Sigmoid colon (tissue), 7 donors: ENCODE data around the gene ORM1. TPM values are rescaled to one million over a fixed set of nuclear protein-coding genes. Genes with fewer than 3 reads are reported as not detected.
"Not testable (repeated sequence)": the region's sequence is repeated elsewhere in the genome, so short reads cannot be mapped to it uniquely, and the experiment has no call there.

Experiments
- DNase-seq: peaks from one replicate; pipeline ENCODE4 v3.0.0-alpha.2; 2019
- H3K27ac ChIP-seq, 4 donors: fragments of 200-600 bp; sonication (generic); one replicate each; pipeline ENCODE4 v1.5.1; 2016 to 2019; ENCODE audit warnings: mild to moderate bottlenecking in 1 of 4
- H3K27me3 ChIP-seq, 3 donors: fragments of 200-600 bp; sonication (generic); one replicate each; pipeline ENCODE4 v1.5.1; 2019; ENCODE audit warnings: mild to moderate bottlenecking in 1 of 3
- H3K36me3 ChIP-seq, 4 donors: fragments of 200-600 bp; sonication (generic); one replicate each; pipeline ENCODE4 v1.5.1; 2016 to 2019
- H3K4me1 ChIP-seq, 4 donors: fragments of 200-600 bp; sonication (generic); one replicate each; pipeline ENCODE4 v1.5.1; 2017 to 2019
- H3K4me3 ChIP-seq, 4 donors: fragments of 200-600 bp; sonication (generic); one replicate each; pipeline ENCODE4 v1.5.1; 2017 to 2019; ENCODE audit warnings: mild to moderate bottlenecking in 2 of 4, moderate library complexity in 1 of 4
- H3K9me3 ChIP-seq, 4 donors: fragments of 200-600 bp in 3 of 4; sonication (generic) in 3 of 4; one replicate each; pipeline versions ENCODE4 v1.5.1 to v1.6.1; 2013 to 2019
- EP300 ChIP-seq, 4 donors: sonication (generic); formaldehyde crosslinking; IDR thresholded peaks; one replicate each; pipeline ENCODE4 v1.6.1; 2017; ENCODE audit warnings: antibody characterized with exemption in 4 of 4
- POLR2A ChIP-seq, 2 donors: fragments of 450-650 bp; IDR thresholded peaks; one replicate each; pipeline ENCODE4 v1.6.1; 2016; ENCODE audit warnings: antibody characterized with exemption in 2 of 2, mild to moderate bottlenecking in 2 of 2, moderate library complexity in 2 of 2
- POLR2AphosphoS5 ChIP-seq, 4 donors: sonication (generic); formaldehyde crosslinking; IDR thresholded peaks; one replicate each; pipeline ENCODE4 v1.6.1; 2017; ENCODE audit warnings: antibody characterized with exemption in 4 of 4
- WGBS, 2 donors: extraction: QIAGEN DNeasy Blood & Tissue Kit; methylation state at CpG; one replicate each; pipeline ENCODE4 v1.1.7; 2013; 5-methylcytosine and 5-hydroxymethylcytosine counted together
- intact Hi-C: fragments of 100-400 bp; cut with DNase I; formaldehyde crosslinking; loops from one replicate; pipeline ENCODE4 v1.15.1; 2023
- polyA plus RNA-seq, 3 donors: library from polyadenylated mRNA; stranded (reverse); fragments of 200-250 nt; gene quantifications; one replicate each; pipeline ENCODE4 v1.2.3, GENCODE V29; 2013
- total RNA-seq, 4 donors: library from RNA; depleted of rRNA; stranded (reverse); fragments of >200 nt; gene quantifications; one replicate each; pipeline ENCODE4 v1.1.0, GENCODE V29; 2016
- TF ChIP-seq, protein P1 (sequence below), 4 experiments: fragments of 450-650 bp in 3 of 4; fragments of 200-600 bp in 1 of 4; IDR thresholded peaks; one replicate each; pipeline ENCODE4 v1.5.1; 2016 to 2019; ENCODE audit warnings: antibody characterized with exemption in 4 of 4, mild to moderate bottlenecking in 3 of 4, moderate library complexity in 2 of 4
- donor health status: healthy with polysubstance abuse.
- donor health status: Bipolar disorder and iron deficiency.
- donor health status: healthy.

The ORM1 gene
- total and polyA plus RNA-seq, 7 donors, result 1.1 to 1.8 TPM; not detected in 5

DNA sequence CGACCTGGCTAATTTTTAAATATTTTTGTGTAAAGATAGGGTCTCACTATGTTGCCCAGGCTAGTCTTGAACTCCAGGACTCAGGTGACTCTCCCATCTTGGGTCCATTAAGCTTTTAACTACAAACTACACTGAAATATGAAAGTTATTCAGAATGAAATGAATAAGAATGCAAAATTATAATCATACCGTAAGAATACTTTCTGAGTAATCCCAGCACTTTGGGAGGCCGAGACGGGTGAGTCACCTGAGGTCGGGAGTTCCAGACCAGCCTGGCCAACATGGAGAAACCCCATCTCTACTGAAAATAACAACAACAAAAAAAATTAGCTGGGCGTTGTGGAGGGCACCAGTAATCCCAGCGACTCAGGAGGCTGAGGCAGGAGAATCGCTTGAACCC, 1.1 kb upstream of the ORM1 start:
- TF ChIP-seq, protein P1, sequence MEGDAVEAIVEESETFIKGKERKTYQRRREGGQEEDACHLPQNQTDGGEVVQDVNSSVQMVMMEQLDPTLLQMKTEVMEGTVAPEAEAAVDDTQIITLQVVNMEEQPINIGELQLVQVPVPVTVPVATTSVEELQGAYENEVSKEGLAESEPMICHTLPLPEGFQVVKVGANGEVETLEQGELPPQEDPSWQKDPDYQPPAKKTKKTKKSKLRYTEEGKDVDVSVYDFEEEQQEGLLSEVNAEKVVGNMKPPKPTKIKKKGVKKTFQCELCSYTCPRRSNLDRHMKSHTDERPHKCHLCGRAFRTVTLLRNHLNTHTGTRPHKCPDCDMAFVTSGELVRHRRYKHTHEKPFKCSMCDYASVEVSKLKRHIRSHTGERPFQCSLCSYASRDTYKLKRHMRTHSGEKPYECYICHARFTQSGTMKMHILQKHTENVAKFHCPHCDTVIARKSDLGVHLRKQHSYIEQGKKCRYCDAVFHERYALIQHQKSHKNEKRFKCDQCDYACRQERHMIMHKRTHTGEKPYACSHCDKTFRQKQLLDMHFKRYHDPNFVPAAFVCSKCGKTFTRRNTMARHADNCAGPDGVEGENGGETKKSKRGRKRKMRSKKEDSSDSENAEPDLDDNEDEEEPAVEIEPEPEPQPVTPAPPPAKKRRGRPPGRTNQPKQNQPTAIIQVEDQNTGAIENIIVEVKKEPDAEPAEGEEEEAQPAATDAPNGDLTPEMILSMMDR (IDR thresholded peaks at IDR 0.05), result no peak
- no peak for TF ChIP-seq POLR2AphosphoS5 (IDR thresholded peaks at IDR 0.05)
- Histone ChIP-seq H3K4me3 (no peak overlapping the region), H3K36me3 (no peaks in the 10 kb centered on the region), H3K27ac (no peak overlapping the region), H3K4me1 (no peaks in the 10 kb centered on the region), H3K9me3 (no peaks in the 10 kb centered on the region), H3K27me3 (no peaks in the 10 kb centered on the region)
- intact Hi-C loops, result no loop called here
- DNase-seq, result no peak
- WGBS, 2 donors, result 79 to 90% methylated on average over 8 of the region's 8 CpGs

DNA sequence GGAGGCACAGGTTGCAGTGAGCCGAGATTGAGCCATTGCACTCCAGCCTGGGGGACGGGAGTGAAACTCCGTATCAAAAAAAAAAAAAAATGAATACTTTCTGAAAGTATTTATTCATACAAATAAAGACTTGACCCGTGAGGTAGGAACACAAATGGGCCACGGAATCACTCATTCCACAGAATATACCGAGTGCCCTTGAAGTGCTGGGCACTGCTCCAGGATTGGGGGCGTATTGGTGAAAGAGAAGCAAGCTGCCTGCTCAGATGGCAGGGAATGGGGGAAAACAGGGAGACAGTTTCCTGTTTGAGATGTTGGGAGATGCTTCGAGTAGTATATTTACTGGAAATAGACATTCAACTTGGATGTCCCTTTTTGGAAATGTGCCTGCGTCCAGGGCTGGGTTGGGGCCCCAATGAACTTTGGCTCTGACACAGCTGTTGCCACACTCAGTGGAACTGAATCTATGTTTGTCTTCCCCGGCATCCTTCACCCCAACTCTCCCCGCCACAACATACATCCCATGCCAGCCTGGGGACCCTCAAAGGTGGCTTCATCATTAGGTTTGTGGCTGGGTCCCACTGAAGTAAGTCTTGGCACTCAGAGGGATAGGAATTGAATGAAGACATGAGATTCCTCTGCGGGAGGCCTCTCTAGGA, 609 bp upstream of the ORM1 start:
- H3K4me3 ChIP-seq, H3K4me1 ChIP-seq, H3K27ac ChIP-seq, H3K9me3 ChIP-seq, intact Hi-C loops, H3K36me3 ChIP-seq, H3K27me3 ChIP-seq, DNase-seq: not testable (repeated sequence)
- WGBS, 2 donors, result 78 to 80% methylated on average over 12 of the region's 12 CpGs

DNA sequence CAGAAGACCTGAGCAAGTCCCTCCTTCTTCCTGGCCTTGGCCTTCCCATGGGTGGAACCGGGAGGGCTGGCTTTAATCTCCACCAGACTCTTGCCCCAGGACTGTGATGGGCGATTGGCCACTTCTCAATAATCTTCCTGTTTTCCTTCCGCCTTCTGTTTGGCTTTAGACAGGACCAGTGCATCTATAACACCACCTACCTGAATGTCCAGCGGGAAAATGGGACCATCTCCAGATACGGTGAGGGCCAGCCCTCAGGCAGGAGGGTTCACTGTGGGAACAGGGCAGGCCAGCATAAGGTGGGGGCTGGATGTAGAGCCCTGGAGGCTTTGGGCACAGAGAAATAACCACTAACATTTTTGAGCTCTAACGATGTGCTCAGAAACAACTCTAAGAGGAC, 951 bp downstream of the ORM1 start:
- H3K27me3 ChIP-seq, intact Hi-C loops, DNase-seq, H3K4me3 ChIP-seq, H3K27ac ChIP-seq, H3K4me1 ChIP-seq, H3K9me3 ChIP-seq, H3K36me3 ChIP-seq: not testable (repeated sequence)
- 80 to 83% methylated on average over 6 of the region's 6 CpGs for WGBS, 2 donors

DNA sequence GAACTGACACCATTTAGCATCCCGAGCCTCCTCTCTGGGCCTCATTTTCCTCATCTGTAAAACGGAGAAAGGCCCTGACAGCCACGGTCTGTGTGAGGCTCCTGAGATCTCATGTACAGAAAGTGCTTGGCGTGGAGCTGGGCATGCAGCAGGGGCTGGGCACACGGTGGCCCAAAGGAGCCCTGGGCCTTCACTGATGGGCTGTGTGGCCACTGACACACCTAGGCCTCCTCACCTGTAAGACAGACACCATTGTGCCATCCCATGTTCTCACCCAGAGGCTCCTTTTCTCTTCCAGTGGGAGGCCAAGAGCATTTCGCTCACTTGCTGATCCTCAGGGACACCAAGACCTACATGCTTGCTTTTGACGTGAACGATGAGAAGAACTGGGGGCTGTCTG, 1.6 kb downstream of the ORM1 start:
- TF ChIP-seq POLR2AphosphoS5 (IDR thresholded peaks at IDR 0.05) (no peak), EP300 (IDR thresholded peaks at IDR 0.05) (no peak), POLR2A (IDR thresholded peaks at IDR 0.05) (no peak)
- TF ChIP-seq, protein P1 (IDR thresholded peaks at IDR 0.05), result no peak
- no peak overlapping the region for H3K4me3 ChIP-seq

DNA sequence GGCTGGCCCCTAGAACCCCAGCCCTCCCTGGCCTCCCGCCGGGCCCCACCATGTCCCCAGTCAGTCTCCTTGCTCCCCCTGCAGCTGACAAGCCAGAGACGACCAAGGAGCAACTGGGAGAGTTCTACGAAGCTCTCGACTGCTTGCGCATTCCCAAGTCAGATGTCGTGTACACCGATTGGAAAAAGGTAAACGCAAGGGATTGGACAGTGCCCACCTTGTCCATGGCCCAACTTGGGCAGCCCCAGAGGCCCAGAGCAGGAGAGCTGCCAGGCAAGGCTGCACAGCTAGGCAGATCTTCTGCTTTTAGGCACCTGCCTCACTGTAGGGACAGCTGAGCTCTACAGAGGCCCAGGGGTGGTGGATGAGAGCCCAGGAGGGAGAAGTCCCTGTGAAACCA, 2.1 kb downstream of the ORM1 start:
- WGBS, 2 donors, result 89% methylated on average over 7 of the region's 9 CpGs
- DNase-seq, H3K27me3 ChIP-seq, H3K27ac ChIP-seq, H3K36me3 ChIP-seq, H3K9me3 ChIP-seq, intact Hi-C loops, H3K4me1 ChIP-seq, H3K4me3 ChIP-seq: not testable (repeated sequence)

More for the DNA sequence above, 1.6 kb downstream of the ORM1 start:
- intact Hi-C loops, result no loop called here
- Histone ChIP-seq H3K4me1 (no peaks in the 10 kb centered on the region), H3K27ac (no peak overlapping the region), H3K9me3 (no peaks in the 10 kb centered on the region), H3K36me3 (no peaks in the 10 kb centered on the region), H3K27me3 (no peaks in the 10 kb centered on the region)
- 91% methylated on average over 8 of the region's 8 CpGs for WGBS, 2 donors
- DNase-seq, result no peak

DNA sequence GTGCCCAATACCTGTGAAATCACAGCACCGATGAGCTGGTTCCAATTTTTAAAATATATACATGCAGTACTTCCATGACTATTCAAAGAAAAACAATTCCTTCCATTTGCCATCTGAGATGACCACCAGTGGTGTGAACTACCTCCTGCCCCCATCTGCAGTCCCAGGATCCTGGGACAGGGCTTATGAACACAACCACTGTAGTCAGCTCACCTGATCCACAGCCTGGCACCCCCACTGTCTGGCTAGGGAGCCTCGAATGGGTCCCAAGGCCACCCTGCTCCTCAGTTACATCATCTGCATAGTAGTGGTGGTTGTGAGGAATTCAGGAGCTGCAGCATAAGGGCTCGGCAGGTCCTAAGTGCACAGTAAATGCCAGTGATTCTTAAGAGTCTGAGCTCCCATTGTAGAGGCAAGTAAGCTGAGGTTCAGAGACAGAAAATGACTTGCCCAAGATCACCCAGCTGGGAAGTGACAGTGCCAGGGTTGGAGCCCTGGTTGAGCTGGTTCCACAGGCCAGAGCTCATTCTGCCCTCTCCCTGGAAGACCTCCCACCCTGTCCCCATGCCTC, 2.9 kb downstream of the ORM1 start:
- DNase-seq, H3K4me3 ChIP-seq, H3K9me3 ChIP-seq, H3K27ac ChIP-seq, intact Hi-C loops, H3K36me3 ChIP-seq, H3K4me1 ChIP-seq, H3K27me3 ChIP-seq: not testable (repeated sequence)
- 83 to 91% methylated on average over 3 of the region's 3 CpGs for WGBS, 2 donors

DNA sequence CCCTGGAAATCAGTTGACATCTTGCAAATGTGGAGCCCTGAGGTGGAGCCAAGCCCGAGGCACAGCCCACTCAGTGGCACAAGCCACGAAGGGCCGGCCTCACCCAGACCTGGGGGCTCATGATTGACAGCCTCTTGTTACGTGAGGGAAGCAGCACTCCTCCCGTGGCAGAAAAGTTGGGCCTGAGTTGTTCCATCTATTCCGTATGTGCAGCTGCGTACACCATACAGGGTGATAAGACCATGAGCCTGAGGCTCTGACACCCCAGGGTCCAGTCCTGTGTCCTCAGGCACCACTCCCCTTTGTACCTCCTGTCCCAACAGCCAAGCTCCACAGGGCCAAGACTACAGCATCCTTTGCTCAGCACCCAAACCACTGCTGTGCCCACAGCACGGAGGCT, 4.9 kb downstream of the ORM1 start:
- no peaks in the 10 kb centered on the region for H3K9me3 ChIP-seq
- no peak overlapping the region for H3K27ac ChIP-seq
- TF ChIP-seq EP300 (IDR thresholded peaks at IDR 0.05) (no peak), POLR2AphosphoS5 (IDR thresholded peaks at IDR 0.05) (no peak), POLR2A (IDR thresholded peaks at IDR 0.05) (no peak)
- TF ChIP-seq, protein P1 (IDR thresholded peaks at IDR 0.05), result no peak
- H3K36me3 ChIP-seq, result no peaks in the 10 kb centered on the region
- no peak overlapping the region for H3K4me3 ChIP-seq
- intact Hi-C loops, result no loop called here
- no peaks in the 10 kb centered on the region for H3K4me1 ChIP-seq
- H3K27me3 ChIP-seq, result no peaks in the 10 kb centered on the region
- WGBS, 2 donors, result 96 to 97% methylated on average over 8 of the region's 8 CpGs
- no peak for DNase-seq

DNA sequence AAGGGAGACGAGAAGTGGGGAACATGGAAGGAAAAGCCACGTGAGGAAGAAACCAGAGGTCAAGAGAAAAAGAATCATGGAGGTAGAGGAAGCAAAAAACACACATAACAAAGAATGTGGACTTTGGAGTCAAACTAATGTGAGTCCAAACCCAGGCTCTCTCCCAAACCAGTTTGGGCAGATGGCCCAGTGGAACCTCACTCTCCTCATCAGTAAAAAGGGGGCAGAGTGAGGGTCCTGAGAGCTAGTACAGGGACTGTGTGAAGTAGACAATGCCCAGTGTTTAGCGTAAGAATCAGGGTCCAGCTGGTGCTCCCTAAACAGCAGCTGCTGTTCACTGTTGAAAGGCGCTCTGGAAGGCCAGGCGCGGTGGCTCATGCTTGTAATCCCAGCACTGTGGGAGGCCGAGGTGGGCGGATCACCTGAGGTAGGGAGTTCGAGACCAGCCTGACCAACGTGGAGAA, 5.5 kb downstream of the ORM1 start:
- H3K36me3 ChIP-seq, H3K27ac ChIP-seq, intact Hi-C loops, H3K9me3 ChIP-seq, H3K27me3 ChIP-seq, H3K4me3 ChIP-seq, H3K4me1 ChIP-seq, DNase-seq: not testable (repeated sequence)
- WGBS, 2 donors, result 67 to 82% methylated on average over 10 of the region's 10 CpGs

DNA sequence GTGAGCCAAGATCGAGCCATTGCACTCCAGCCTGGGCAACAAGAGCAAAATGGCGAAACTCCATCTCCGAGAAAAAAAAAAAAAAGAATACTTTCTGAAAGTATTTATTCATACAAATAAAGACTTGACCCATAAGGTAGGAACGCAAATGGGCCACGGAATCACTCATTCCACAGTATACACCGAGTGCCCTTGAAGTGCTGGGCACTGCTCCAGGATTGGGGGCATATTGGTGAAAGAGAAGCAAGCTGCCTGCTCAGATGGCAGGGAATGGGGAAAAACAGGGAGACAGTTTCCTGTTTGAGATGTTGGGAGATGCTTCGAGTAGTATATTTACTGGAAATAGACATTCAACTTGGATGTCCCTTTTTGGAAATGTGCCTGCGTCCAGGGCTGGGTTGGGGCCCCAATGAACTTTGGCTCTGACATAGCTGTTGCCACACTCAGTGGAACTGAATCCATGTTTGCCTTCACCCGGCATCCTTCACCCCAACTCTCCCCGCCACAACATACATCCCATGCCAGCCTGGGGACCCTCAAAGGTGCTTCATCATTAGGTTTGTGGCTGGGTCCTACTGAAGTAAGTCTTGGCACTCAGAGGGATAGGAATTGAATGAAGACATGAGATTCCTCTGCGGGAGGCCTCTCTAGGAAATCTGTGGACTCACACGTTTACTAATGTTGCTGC, 6.2 kb downstream of the ORM1 start:
- intact Hi-C loops, DNase-seq, H3K27ac ChIP-seq, H3K27me3 ChIP-seq, H3K9me3 ChIP-seq, H3K4me3 ChIP-seq, H3K4me1 ChIP-seq, H3K36me3 ChIP-seq: not testable (repeated sequence)
- WGBS, 2 donors, result 83 to 89% methylated on average over 11 of the region's 12 CpGs
